Measurements from ENCODE around the gene SORCS2. TPM values are rescaled to one million over a fixed set of nuclear protein-coding genes. Genes with fewer than 3 reads are reported as not detected.

SORCS2 gene
- total RNA-seq, 1 experiment from 2014 or later = 0.15 TPM

DNA sequence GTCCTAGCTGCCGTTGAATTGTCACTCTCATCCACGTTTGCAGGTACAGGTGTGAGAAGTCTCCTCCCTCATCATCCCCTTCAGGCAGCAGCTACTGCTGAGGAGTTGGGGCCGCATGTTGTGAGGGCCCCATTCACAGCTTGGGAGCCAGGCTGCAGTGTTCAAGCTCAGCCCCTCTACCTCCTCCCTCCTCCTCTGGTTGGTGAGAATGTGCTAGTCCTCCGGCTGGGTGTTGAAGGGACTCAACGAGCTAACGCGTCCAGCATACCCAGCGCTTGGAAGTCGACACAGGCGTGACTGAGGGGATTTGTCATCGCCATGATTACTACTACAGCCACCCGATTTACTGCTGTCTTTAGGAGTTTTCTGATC, 324.4 kb downstream of the SORCS2 start:
- Histone ChIP-seq H3K4me1 (ENCODE audit: control insufficient read depth, insufficient read depth, low read length) (no peaks in the 10 kb centered on the region), H3K27me3 (ENCODE audit: control insufficient read depth, insufficient read depth, low read length) (no peaks in the 10 kb centered on the region; the same call in 1 of the 2 replicates), H3K27ac (ENCODE audit: low read length) (no peak overlapping the region), H3K9me3 (ENCODE audit: control insufficient read depth, insufficient read depth, low read depth, low read length) (no peaks in the 10 kb centered on the region), H3K4me3 (ENCODE audit: low read depth in 2 of 2, low read length in 2 of 2) (no peak overlapping the region), H3K36me3 (ENCODE audit: control insufficient read depth, insufficient read depth, low read length) (no peaks in the 10 kb centered on the region)
- in situ Hi-C loops (cut with HindIII; ENCODE audit: low pct_unique_long_range_greater_than_20kb, low sequenced_read_pairs) = no loop called here
- ATAC-seq (no peak), DNase-seq (ENCODE audit: low read depth, low spot score) (no peak)
- TF ChIP-seq TCF7L2 (IDR thresholded peaks at IDR 0.05; ENCODE audit: low read depth, low read length) (no peak), POLR2AphosphoS5 (IDR thresholded peaks at IDR 0.05; ENCODE audit: low read depth, low read length) (no peak), SIN3A (IDR thresholded peaks at IDR 0.05; ENCODE audit: borderline replicate concordance, insufficient read depth, low read depth, low read length) (no peak)
- TF ChIP-seq, protein P1, sequence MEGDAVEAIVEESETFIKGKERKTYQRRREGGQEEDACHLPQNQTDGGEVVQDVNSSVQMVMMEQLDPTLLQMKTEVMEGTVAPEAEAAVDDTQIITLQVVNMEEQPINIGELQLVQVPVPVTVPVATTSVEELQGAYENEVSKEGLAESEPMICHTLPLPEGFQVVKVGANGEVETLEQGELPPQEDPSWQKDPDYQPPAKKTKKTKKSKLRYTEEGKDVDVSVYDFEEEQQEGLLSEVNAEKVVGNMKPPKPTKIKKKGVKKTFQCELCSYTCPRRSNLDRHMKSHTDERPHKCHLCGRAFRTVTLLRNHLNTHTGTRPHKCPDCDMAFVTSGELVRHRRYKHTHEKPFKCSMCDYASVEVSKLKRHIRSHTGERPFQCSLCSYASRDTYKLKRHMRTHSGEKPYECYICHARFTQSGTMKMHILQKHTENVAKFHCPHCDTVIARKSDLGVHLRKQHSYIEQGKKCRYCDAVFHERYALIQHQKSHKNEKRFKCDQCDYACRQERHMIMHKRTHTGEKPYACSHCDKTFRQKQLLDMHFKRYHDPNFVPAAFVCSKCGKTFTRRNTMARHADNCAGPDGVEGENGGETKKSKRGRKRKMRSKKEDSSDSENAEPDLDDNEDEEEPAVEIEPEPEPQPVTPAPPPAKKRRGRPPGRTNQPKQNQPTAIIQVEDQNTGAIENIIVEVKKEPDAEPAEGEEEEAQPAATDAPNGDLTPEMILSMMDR (IDR thresholded peaks at IDR 0.05) = no peak
- TF ChIP-seq, protein P2, sequence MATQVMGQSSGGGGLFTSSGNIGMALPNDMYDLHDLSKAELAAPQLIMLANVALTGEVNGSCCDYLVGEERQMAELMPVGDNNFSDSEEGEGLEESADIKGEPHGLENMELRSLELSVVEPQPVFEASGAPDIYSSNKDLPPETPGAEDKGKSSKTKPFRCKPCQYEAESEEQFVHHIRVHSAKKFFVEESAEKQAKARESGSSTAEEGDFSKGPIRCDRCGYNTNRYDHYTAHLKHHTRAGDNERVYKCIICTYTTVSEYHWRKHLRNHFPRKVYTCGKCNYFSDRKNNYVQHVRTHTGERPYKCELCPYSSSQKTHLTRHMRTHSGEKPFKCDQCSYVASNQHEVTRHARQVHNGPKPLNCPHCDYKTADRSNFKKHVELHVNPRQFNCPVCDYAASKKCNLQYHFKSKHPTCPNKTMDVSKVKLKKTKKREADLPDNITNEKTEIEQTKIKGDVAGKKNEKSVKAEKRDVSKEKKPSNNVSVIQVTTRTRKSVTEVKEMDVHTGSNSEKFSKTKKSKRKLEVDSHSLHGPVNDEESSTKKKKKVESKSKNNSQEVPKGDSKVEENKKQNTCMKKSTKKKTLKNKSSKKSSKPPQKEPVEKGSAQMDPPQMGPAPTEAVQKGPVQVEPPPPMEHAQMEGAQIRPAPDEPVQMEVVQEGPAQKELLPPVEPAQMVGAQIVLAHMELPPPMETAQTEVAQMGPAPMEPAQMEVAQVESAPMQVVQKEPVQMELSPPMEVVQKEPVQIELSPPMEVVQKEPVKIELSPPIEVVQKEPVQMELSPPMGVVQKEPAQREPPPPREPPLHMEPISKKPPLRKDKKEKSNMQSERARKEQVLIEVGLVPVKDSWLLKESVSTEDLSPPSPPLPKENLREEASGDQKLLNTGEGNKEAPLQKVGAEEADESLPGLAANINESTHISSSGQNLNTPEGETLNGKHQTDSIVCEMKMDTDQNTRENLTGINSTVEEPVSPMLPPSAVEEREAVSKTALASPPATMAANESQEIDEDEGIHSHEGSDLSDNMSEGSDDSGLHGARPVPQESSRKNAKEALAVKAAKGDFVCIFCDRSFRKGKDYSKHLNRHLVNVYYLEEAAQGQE (IDR thresholded peaks at IDR 0.05; ENCODE audit: insufficient read depth in 1 of 2, low read depth in 2 of 2, low read length in 1 of 2) = no peak
- ChIA-PET POLR2A (no interaction called here), CTCF (no interaction called here)
- intact Hi-C loops (cut with micrococcal nuclease; ENCODE audit: unreplicated experiment) = no loop called here
- no TSS peak for BruUV-seq (replicated peaks)

DNA sequence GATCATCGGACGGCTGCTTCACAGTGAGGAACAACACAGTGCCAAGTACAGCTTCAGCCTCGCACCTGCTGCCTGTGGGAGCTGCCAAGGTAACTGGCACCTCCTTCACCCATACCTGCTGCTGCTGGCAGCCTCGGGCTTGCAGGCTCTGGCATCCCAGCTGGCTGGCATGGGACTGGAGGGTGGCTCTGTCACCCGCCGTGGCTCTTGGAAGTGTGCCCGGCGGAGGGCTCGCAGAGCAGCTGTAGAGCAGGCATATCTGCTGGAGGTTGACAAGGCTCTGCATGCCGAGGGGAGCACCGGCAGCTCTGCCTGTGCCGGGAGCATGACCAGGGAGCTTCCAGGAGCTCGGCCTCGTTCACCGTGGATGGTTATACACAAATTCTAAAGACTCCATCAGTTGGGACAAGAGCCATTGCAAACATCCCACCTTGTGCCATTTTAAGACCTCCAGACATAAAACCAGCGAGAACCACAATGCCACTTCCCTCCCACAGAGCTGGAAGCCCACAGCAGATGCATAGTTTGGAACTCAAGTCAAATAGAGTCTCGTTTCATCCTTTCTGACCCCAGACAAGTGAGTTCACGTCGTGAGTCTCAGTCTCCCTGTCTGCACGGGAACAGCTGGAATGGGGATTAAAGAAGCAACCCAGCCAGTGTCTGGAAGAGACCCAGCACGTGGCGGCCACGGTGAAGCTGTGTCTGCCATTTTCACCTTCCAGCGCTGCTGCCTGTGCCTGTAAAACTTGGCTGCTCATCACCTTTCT, 326.7 kb downstream of the SORCS2 start:
- TF ChIP-seq, protein P1 (IDR thresholded peaks at IDR 0.05) = no peak
- TF ChIP-seq POLR2AphosphoS5 (IDR thresholded peaks at IDR 0.05; ENCODE audit: low read depth, low read length) (no peak), TCF7L2 (IDR thresholded peaks at IDR 0.05; ENCODE audit: low read depth, low read length) (no peak), SIN3A (IDR thresholded peaks at IDR 0.05; ENCODE audit: borderline replicate concordance, insufficient read depth, low read depth, low read length) (no peak)
- TF ChIP-seq, protein P2 (IDR thresholded peaks at IDR 0.05; ENCODE audit: insufficient read depth in 1 of 2, low read depth in 2 of 2, low read length in 1 of 2) = no peak
- H3K4me3 ChIP-seq (ENCODE audit: low read depth in 2 of 2, low read length in 2 of 2) = no peak overlapping the region
- POLR2A ChIA-PET = no interaction called here
- ATAC-seq (no peak), DNase-seq (ENCODE audit: low read depth, low spot score) (no peak)
- no peaks in the 10 kb centered on the region for H3K36me3 ChIP-seq (ENCODE audit: control insufficient read depth, insufficient read depth, low read length)
- H3K9me3 ChIP-seq (ENCODE audit: control insufficient read depth, insufficient read depth, low read depth, low read length) = no peaks in the 10 kb centered on the region
- CTCF ChIA-PET = interaction anchor here (0.6 kb wide), 1 partner anchor 306 kb away, joined by 3 read pairs; no protein-coding TSS in a partner anchor
- intact Hi-C loops (cut with micrococcal nuclease; ENCODE audit: unreplicated experiment) (no loop called here), in situ Hi-C loops (cut with HindIII; ENCODE audit: low pct_unique_long_range_greater_than_20kb, low sequenced_read_pairs) (no loop called here)
- H3K27me3 ChIP-seq (ENCODE audit: control insufficient read depth, insufficient read depth, low read length) = no peaks in the 10 kb centered on the region; the same call in 1 of the 2 replicates
- H3K4me1 ChIP-seq (ENCODE audit: control insufficient read depth, insufficient read depth, low read length) = no peaks in the 10 kb centered on the region
- no TSS peak for BruUV-seq (replicated peaks)
- H3K27ac ChIP-seq (ENCODE audit: low read length) = no peak overlapping the region

Measured in Panc1 (cell line).